Measurements from ENCODE around the gene TUBGCP3. TPM values are rescaled to one million over a fixed set of nuclear protein-coding genes. Genes with fewer than 3 reads are reported as not detected.

The TUBGCP3 gene
- total and polyA plus RNA-seq, 2 experiments from 2014 or later, result 12.8 to 40.2 TPM

- H4K20me1 ChIP-seq (replicated peaks; ENCODE audit: insufficient read depth), result no peaks in the 10 kb centered on the region
- no peaks in the 10 kb centered on the region for H3F3A ChIP-seq (replicated peaks; ENCODE audit: low read depth)
- Mint-ChIP-seq H3K27ac (no peak overlapping the region), H3K27me3 (ENCODE audit: insufficient read depth, low read depth, poor library complexity) (peaks cover 2% of the 10 kb centered on the region), H3K9me3 (no peaks in the 10 kb centered on the region), H3K36me3 (ENCODE audit: low read depth) (no peaks in the 10 kb centered on the region), H3K4me3 (no peak overlapping the region), H3K4me1 (no peaks in the 10 kb centered on the region)
- DNase-seq (ENCODE audit: low spot score) (no peak), ATAC-seq (peak; percentile 16; the same call in 1 of the 3 replicates)
- no peaks in the 10 kb centered on the region for H3K4me1 ChIP-seq (ENCODE audit: insufficient read depth)
- no peak overlapping the region for H3K4me3 ChIP-seq
- TF ChIP-seq ZNF331 (CRISPR knock-in tag; IDR thresholded peaks at IDR 0.05; ENCODE audit: low read depth), result no peak
- no peak for TF ChIP-seq REST (IDR thresholded peaks at IDR 0.05; ENCODE audit: unreplicated experiment)
- TF ChIP-seq JUNB (IDR thresholded peaks at IDR 0.05; ENCODE audit: unreplicated experiment), result no peak
- TF ChIP-seq CTCF (conservative IDR thresholded peaks at IDR 0.05; ENCODE audit: low read depth in 2 of 2), result no peak
- TF ChIP-seq CREB1 (CRISPR knock-in tag; IDR thresholded peaks at IDR 0.05; ENCODE audit: low read depth), result no peak
- no peak for TF ChIP-seq NANOG (IDR thresholded peaks at IDR 0.05; ENCODE audit: borderline replicate concordance)
- TF ChIP-seq ETS1 (IDR thresholded peaks at IDR 0.05), result no peak
- no peak for TF ChIP-seq ZNF462 (CRISPR knock-in tag; IDR thresholded peaks at IDR 0.05)
- TF ChIP-seq ZNF114 (CRISPR knock-in tag; IDR thresholded peaks at IDR 0.05), result no peak
- TF ChIP-seq POLR2AphosphoS5 (IDR thresholded peaks at IDR 0.05; ENCODE audit: low read depth), result no peak
- no peak for TF ChIP-seq EZH2 (IDR thresholded peaks at IDR 0.05; ENCODE audit: low read depth, unreplicated experiment)
- TF ChIP-seq STAT1 (IDR thresholded peaks at IDR 0.05; ENCODE audit: unreplicated experiment), result no peak
- no peak for TF ChIP-seq EZH2phosphoT487 (IDR thresholded peaks at IDR 0.05; ENCODE audit: unreplicated experiment)
- H3K79me2 ChIP-seq (replicated peaks; ENCODE audit: insufficient read depth), result no peaks in the 10 kb centered on the region
- H3K27me3 ChIP-seq (ENCODE audit: insufficient read depth), result no peaks in the 10 kb centered on the region
- no peak overlapping the region for H3K27ac ChIP-seq (ENCODE audit: low read depth)
- no peak overlapping the region for H3K4me2 ChIP-seq
- H3K9me2 ChIP-seq (ENCODE audit: insufficient read depth), result no peaks in the 10 kb centered on the region
- H3K36me3 ChIP-seq (ENCODE audit: insufficient read depth), result no peaks in the 10 kb centered on the region
- H2AFZ ChIP-seq, result no peak overlapping the region
These were observed 135.4 kb downstream of the TUBGCP3 start for GRCh38 chr13:112452380-112453206.
